HEK293 (cell line): Measurements from ENCODE around the gene SYCP2.

ENCODE experiments used
- CTCF ChIA-PET: fragments of 350-600 bp; formaldehyde crosslinking; extraction: SDS; loops from one replicate; lab custom pipeline; 2021; ENCODE audit warnings: antibody characterized with exemption; lab: Yijun Ruan, JAX
- POLR2A ChIA-PET: fragments of 300-600 bp; formaldehyde crosslinking; extraction: SDS; loops from one replicate; lab custom pipeline; 2020; ENCODE audit warnings: antibody characterized with exemption, inconsistent platforms; lab: Yijun Ruan, JAX
- H3K27ac ChIP-seq: fragments of 200-500 bp; sonication (Bioruptor generic); 2 replicates; pipeline ENCODE4 v1.5.1; 2014; ENCODE audit warnings: low read depth, low read length, control low read depth, inconsistent platforms; ENCODE audit errors: extremely low read depth
- H3K36me3 ChIP-seq, 2 experiments: fragments of 200-500 bp in 1 of 2; sonication (Bioruptor generic) in 1 of 2; 1 replicate in 1 of 2; 2 replicates in 1 of 2; pipeline ENCODE4 v1.5.1; 2014 to 2017; ENCODE audit warnings: inconsistent platforms in 2 of 2, low read length in 2 of 2; ENCODE audit not compliant: control insufficient read depth in 2 of 2, insufficient read depth in 1 of 2
- H3K4me1 ChIP-seq: fragments of 200-500 bp; sonication (Bioruptor generic); 2 replicates; pipeline ENCODE4 v1.5.1; 2014; ENCODE audit warnings: mild to moderate bottlenecking, low read length, inconsistent platforms; ENCODE audit not compliant: control insufficient read depth, insufficient read depth
- H3K4me3 ChIP-seq: 2 replicates; pipeline ENCODE4 v1.5.1; 2011; ENCODE audit warnings: low read depth, mild to moderate bottlenecking, control low read depth, low read length, moderate library complexity
- H3K9me3 ChIP-seq: fragments of 200-500 bp; sonication (Bioruptor generic); 2 replicates; pipeline ENCODE4 v1.5.1; 2014; ENCODE audit warnings: low read depth, low read length, inconsistent platforms; ENCODE audit not compliant: control insufficient read depth, insufficient read depth
- EGR2 ChIP-seq: fragments of 450-650 bp; formaldehyde crosslinking; IDR thresholded peaks from 2 replicates; pipeline ENCODE4 v1.5.1; 2016; ENCODE audit warnings: low read depth, missing biosample characterization, missing genetic modification characterization
- KLF1 ChIP-seq: fragments of 450-650 bp; formaldehyde crosslinking; IDR thresholded peaks from 2 replicates; pipeline ENCODE4 v1.5.1; 2016; ENCODE audit warnings: missing biosample characterization, missing genetic modification characterization
- MYNN ChIP-seq: fragments of 450-650 bp; formaldehyde crosslinking; IDR thresholded peaks from 2 replicates; pipeline ENCODE4 v1.5.1; 2016; ENCODE audit warnings: missing biosample characterization, missing genetic modification characterization, borderline replicate concordance
- PRDM1 ChIP-seq: fragments of 450-650 bp; formaldehyde crosslinking; IDR thresholded peaks from 2 replicates; pipeline ENCODE4; 2016; ENCODE audit warnings: missing biosample characterization, missing genetic modification characterization
- SCRT1 ChIP-seq: fragments of 450-650 bp; formaldehyde crosslinking; IDR thresholded peaks from 2 replicates; pipeline ENCODE4 v1.5.1; 2016; ENCODE audit warnings: missing biosample characterization, missing genetic modification characterization, borderline replicate concordance
- SP2 ChIP-seq: fragments of 450-650 bp; formaldehyde crosslinking; IDR thresholded peaks from 2 replicates; pipeline ENCODE4 v1.5.1; 2016; ENCODE audit warnings: missing biosample characterization, missing genetic modification characterization
- SP7 ChIP-seq: fragments of 450-650 bp; formaldehyde crosslinking; IDR thresholded peaks from 2 replicates; pipeline ENCODE4 v1.5.1; 2016; ENCODE audit warnings: missing biosample characterization, missing genetic modification characterization
- ZBTB20 ChIP-seq: fragments of 450-650 bp; formaldehyde crosslinking; IDR thresholded peaks from 2 replicates; pipeline ENCODE4 v1.5.1; 2016; ENCODE audit warnings: missing biosample characterization, missing genetic modification characterization
- ZNF132 ChIP-seq: fragments of 450-650 bp; formaldehyde crosslinking; IDR thresholded peaks from 2 replicates; pipeline ENCODE4 v1.5.1; 2017; ENCODE audit warnings: missing biosample characterization, missing genetic modification characterization, borderline replicate concordance
- ZNF140 ChIP-seq: fragments of 450-650 bp; formaldehyde crosslinking; IDR thresholded peaks from 2 replicates; pipeline ENCODE4 v1.5.1; 2016; ENCODE audit warnings: missing biosample characterization, missing genetic modification characterization
- ZNF155 ChIP-seq: fragments of 450-650 bp; formaldehyde crosslinking; IDR thresholded peaks from 2 replicates; pipeline ENCODE4 v1.5.1; 2016; ENCODE audit warnings: missing biosample characterization, missing genetic modification characterization
- ZNF169 ChIP-seq: fragments of 450-650 bp; formaldehyde crosslinking; IDR thresholded peaks from 2 replicates; pipeline ENCODE4 v1.5.1; 2016; ENCODE audit warnings: missing biosample characterization, missing genetic modification characterization
- ZNF302 ChIP-seq: fragments of 450-650 bp; formaldehyde crosslinking; IDR thresholded peaks from 2 replicates; pipeline ENCODE4 v1.5.1; 2016; ENCODE audit warnings: missing biosample characterization, missing genetic modification characterization, low read depth
- ZNF341 ChIP-seq: fragments of 450-650 bp; formaldehyde crosslinking; IDR thresholded peaks from 2 replicates; pipeline ENCODE4; 2016; ENCODE audit warnings: low read depth, missing biosample characterization, missing genetic modification characterization
- ZNF37A ChIP-seq: fragments of 450-650 bp; IDR thresholded peaks from 2 replicates; pipeline ENCODE4 v1.5.1; 2018; ENCODE audit warnings: missing biosample characterization, missing genetic modification characterization
- ZNF48 ChIP-seq: fragments of 450-650 bp; formaldehyde crosslinking; IDR thresholded peaks from 2 replicates; pipeline ENCODE4 v1.5.1; 2016; ENCODE audit warnings: missing biosample characterization, missing genetic modification characterization
- ZNF501 ChIP-seq: fragments of 450-650 bp; formaldehyde crosslinking; IDR thresholded peaks from 2 replicates; pipeline ENCODE4 v1.5.1; 2016; ENCODE audit warnings: missing biosample characterization, missing genetic modification characterization
- ZNF510 ChIP-seq: fragments of 450-650 bp; formaldehyde crosslinking; IDR thresholded peaks from 2 replicates; pipeline ENCODE4 v1.5.1; 2018; ENCODE audit warnings: mild to moderate bottlenecking, missing genetic modification characterization, missing biosample characterization; ENCODE audit not compliant: insufficient replicate concordance
- ZNF558 ChIP-seq: fragments of 450-650 bp; formaldehyde crosslinking; IDR thresholded peaks from 2 replicates; pipeline ENCODE4 v1.5.1; 2016; ENCODE audit warnings: missing biosample characterization, missing genetic modification characterization
- ZNF571 ChIP-seq: fragments of 450-650 bp; formaldehyde crosslinking; IDR thresholded peaks from 2 replicates; pipeline ENCODE4 v1.5.0; 2017; ENCODE audit warnings: missing biosample characterization, missing genetic modification characterization
- ZNF623 ChIP-seq: fragments of 450-650 bp; formaldehyde crosslinking; IDR thresholded peaks from 2 replicates; pipeline ENCODE4 v1.5.1; 2016; ENCODE audit warnings: missing biosample characterization, missing genetic modification characterization
- ZNF670 ChIP-seq: fragments of 450-650 bp; formaldehyde crosslinking; IDR thresholded peaks from 2 replicates; pipeline ENCODE4 v1.5.1; 2016; ENCODE audit warnings: missing biosample characterization, missing genetic modification characterization, low read depth
- ZNF792 ChIP-seq: fragments of 450-650 bp; formaldehyde crosslinking; IDR thresholded peaks from 2 replicates; pipeline ENCODE4 v1.5.1; 2016; ENCODE audit warnings: missing biosample characterization, missing genetic modification characterization
- ZNF837 ChIP-seq: fragments of 450-650 bp; formaldehyde crosslinking; IDR thresholded peaks from 2 replicates; pipeline ENCODE4 v1.5.1; 2016; ENCODE audit warnings: missing biosample characterization, missing genetic modification characterization
- ZNF843 ChIP-seq: fragments of 450-650 bp; formaldehyde crosslinking; IDR thresholded peaks from 2 replicates; pipeline ENCODE4 v1.5.1; 2016; ENCODE audit warnings: missing biosample characterization, missing genetic modification characterization
- TF ChIP-seq, protein P1 (sequence below): fragments of 450-650 bp; formaldehyde crosslinking; IDR thresholded peaks from 2 replicates; pipeline ENCODE4 v1.5.1; 2016; ENCODE audit warnings: missing biosample characterization, missing genetic modification characterization
- TF ChIP-seq, protein P2 (sequence below): fragments of 450-650 bp; formaldehyde crosslinking; IDR thresholded peaks from 2 replicates; pipeline ENCODE4 v1.5.1; 2016; ENCODE audit warnings: missing biosample characterization, missing genetic modification characterization
- TF ChIP-seq, protein P3 (sequence below): fragments of 450-650 bp; IDR thresholded peaks from 2 replicates; pipeline ENCODE4 v1.5.1; 2018; ENCODE audit warnings: missing biosample characterization, missing genetic modification characterization

The SYCP2 gene

GRCh38 chr20:59944726-59945125 lies 11.3 kb upstream of the SYCP2 start:
- Histone ChIP-seq H3K36me3 (peaks cover 14 to 35% of the 10 kb centered on the region in 2 experiments), H3K9me3 (no peaks in the 10 kb centered on the region), H3K27ac (no peak overlapping the region), H3K4me1 (peaks cover 14% of the 10 kb centered on the region; the same call in 1 of the 2 replicates), H3K4me3 (no peak overlapping the region)
- ChIA-PET POLR2A (no interaction called here), CTCF (interaction anchor here (0.7 to 4.0 kb wide), 4 partner anchors 10 to 200 kb away, joined by 3 to 19 read pairs (median 8); no protein-coding TSS in a partner anchor)
- TF ChIP-seq ZNF510 (tag by site-specific recombination) (no peak), SCRT1 (tag by site-specific recombination) (no peak), ZNF501 (no peak), ZNF169 (tag by site-specific recombination) (no peak)

- H3K27ac ChIP-seq: no peak overlapping the region
- peaks cover 14 to 35% of the 10 kb centered on the region in 2 experiments for H3K36me3 ChIP-seq
- peaks cover 19% of the 10 kb centered on the region for H3K4me1 ChIP-seq
- ChIA-PET CTCF (no interaction called here), POLR2A (no interaction called here)
- H3K9me3 ChIP-seq: no peaks in the 10 kb centered on the region
- no peak overlapping the region for H3K4me3 ChIP-seq
- TF ChIP-seq ZNF302 (no peak), ZNF48 (tag by site-specific recombination) (no peak), SP2 (tag by site-specific recombination) (no peak), MYNN (no peak), ZNF155 (tag by site-specific recombination) (no peak), EGR2 (tag by site-specific recombination) (no peak), ZNF623 (tag by site-specific recombination) (no peak), KLF1 (tag by site-specific recombination) (no peak), ZNF132 (tag by site-specific recombination) (no peak), ZNF843 (tag by site-specific recombination) (no peak), ZNF670 (no peak), ZNF837 (tag by site-specific recombination) (no peak), ZNF571 (no peak), ZNF792 (no peak), ZNF37A (tag by site-specific recombination) (no peak)
- TF ChIP-seq, protein P1, sequence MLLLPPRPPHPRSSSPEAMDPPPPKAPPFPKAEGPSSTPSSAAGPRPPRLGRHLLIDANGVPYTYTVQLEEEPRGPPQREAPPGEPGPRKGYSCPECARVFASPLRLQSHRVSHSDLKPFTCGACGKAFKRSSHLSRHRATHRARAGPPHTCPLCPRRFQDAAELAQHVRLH: no peak
- TF ChIP-seq, protein P2, sequence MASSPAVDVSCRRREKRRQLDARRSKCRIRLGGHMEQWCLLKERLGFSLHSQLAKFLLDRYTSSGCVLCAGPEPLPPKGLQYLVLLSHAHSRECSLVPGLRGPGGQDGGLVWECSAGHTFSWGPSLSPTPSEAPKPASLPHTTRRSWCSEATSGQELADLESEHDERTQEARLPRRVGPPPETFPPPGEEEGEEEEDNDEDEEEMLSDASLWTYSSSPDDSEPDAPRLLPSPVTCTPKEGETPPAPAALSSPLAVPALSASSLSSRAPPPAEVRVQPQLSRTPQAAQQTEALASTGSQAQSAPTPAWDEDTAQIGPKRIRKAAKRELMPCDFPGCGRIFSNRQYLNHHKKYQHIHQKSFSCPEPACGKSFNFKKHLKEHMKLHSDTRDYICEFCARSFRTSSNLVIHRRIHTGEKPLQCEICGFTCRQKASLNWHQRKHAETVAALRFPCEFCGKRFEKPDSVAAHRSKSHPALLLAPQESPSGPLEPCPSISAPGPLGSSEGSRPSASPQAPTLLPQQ (tag by site-specific recombination): no peak
These were observed 8.8 kb upstream of the SYCP2 start for GRCh38 chr20:59942245-59942644.

DNA sequence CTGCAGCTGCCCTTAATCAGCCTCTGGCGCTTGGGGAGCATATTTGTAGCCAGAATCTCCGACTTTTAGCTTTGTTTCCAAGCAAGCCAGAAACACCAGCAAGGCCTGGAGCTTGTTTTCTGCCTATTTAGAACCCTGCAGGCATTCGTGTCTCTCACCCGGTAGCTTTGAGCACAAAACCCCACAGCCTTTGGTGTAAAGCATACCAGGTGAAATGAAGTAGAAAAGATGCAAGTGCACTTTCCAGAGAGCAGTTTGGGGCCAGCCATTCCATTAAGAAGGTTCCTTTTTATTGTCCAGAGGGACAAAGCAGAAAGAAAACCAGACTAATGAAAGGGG lies 7.5 kb upstream of the SYCP2 start:
- CTCF ChIA-PET: interaction anchor here (0.8 to 1.6 kb wide), 5 partner anchors 12 to 270 kb away, joined by 3 to 8 read pairs (median 4); no protein-coding TSS in a partner anchor
- POLR2A ChIA-PET: interaction anchor here (0.8 to 2.8 kb wide), 9 partner anchors 9 to 160 kb away, joined by 3 to 8 read pairs (median 4); no protein-coding TSS in a partner anchor

More for the DNA sequence above, 7.5 kb upstream of the SYCP2 start:
- TF ChIP-seq ZNF558 (tag by site-specific recombination): 0 out of 2 replicates have a peak, but pooled peaks have one; percentile 2
- TF ChIP-seq ZBTB20 (tag by site-specific recombination): peak; percentile 48
- 0 out of 2 replicates have a peak, but pooled peaks have one; percentile 9 for TF ChIP-seq ZNF341
- 0 out of 2 replicates have a peak, but pooled peaks have one; percentile 28 for TF ChIP-seq PRDM1
- no peak for TF ChIP-seq ZNF140 (tag by site-specific recombination)
- no peak for TF ChIP-seq KLF1 (tag by site-specific recombination)
- TF ChIP-seq SP7 (tag by site-specific recombination): no peak
- TF ChIP-seq, protein P3, sequence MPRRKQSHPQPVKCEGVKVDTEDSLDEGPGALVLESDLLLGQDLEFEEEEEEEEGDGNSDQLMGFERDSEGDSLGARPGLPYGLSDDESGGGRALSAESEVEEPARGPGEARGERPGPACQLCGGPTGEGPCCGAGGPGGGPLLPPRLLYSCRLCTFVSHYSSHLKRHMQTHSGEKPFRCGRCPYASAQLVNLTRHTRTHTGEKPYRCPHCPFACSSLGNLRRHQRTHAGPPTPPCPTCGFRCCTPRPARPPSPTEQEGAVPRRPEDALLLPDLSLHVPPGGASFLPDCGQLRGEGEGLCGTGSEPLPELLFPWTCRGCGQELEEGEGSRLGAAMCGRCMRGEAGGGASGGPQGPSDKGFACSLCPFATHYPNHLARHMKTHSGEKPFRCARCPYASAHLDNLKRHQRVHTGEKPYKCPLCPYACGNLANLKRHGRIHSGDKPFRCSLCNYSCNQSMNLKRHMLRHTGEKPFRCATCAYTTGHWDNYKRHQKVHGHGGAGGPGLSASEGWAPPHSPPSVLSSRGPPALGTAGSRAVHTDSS (tag by site-specific recombination): peak; percentile 44; the same call in 1 of the 2 replicates
- H3K4me1 ChIP-seq: peaks cover 16% of the 10 kb centered on the region
- H3K27ac ChIP-seq: peak overlapping the region; percentile 93
- peaks cover 14 to 35% of the 10 kb centered on the region in 2 experiments; a peak in 2 of 3 replicates for H3K36me3 ChIP-seq
- no peaks in the 10 kb centered on the region for H3K9me3 ChIP-seq
- peak overlapping the region; percentile 50 for H3K4me3 ChIP-seq
